Esophagus muscularis mucosa (tissue), 4 donors: ENCODE data around the gene SOX8.

Experiments used
- CTCF ChIP-seq, 3 experiments: fragments of 200-600 bp in 2 of 3; fragments of 450-650 bp in 1 of 3; sonication (generic) in 2 of 3; IDR thresholded peaks; one replicate each; pipeline ENCODE4 v1.5.1; 2017 to 2019; ENCODE audit warnings: antibody characterized with exemption in 3 of 3, mild to moderate bottlenecking in 2 of 3, moderate library complexity in 1 of 3
- EP300 ChIP-seq: sonication (generic); formaldehyde crosslinking; IDR thresholded peaks from one replicate; pipeline ENCODE4 v1.6.1; 2017; ENCODE audit warnings: antibody characterized with exemption
- POLR2A ChIP-seq: fragments of 450-650 bp; IDR thresholded peaks from one replicate; pipeline ENCODE4 v1.6.1; 2017; ENCODE audit warnings: antibody characterized with exemption, moderate library complexity, mild to moderate bottlenecking, low read depth
- POLR2AphosphoS5 ChIP-seq, 2 donors: sonication (generic); formaldehyde crosslinking; IDR thresholded peaks; one replicate each; pipeline ENCODE4 v1.6.1; 2017; ENCODE audit warnings: antibody characterized with exemption in 2 of 2

GRCh38 chr16:1014771-1015495, 33.4 kb downstream of the SOX8 start:
- no peak for TF ChIP-seq CTCF (IDR thresholded peaks at IDR 0.05)
- no peak for TF ChIP-seq EP300
- no peak for TF ChIP-seq POLR2A
- no peak for TF ChIP-seq POLR2AphosphoS5 (IDR thresholded peaks at IDR 0.05)
